H9 (cell line): ENCODE results near the gene ZNF521. TPM values are rescaled to one million over a fixed set of nuclear protein-coding genes. Genes with fewer than 3 reads are reported as not detected.

Source experiments
- DNase-seq: peaks from one replicate; pipeline ENCODE4 v3.0.0-alpha.2; 2017
- H2AFZ ChIP-seq: one replicate; pipeline ENCODE4 v1.6.1; 2013; ENCODE audit warnings: mild to moderate bottlenecking, low read length, control low read depth, moderate library complexity
- H2AK5ac ChIP-seq: 2 replicates; pipeline ENCODE4 v1.6.1; 2013; ENCODE audit warnings: low read length, control low read depth, mixed read lengths; ENCODE audit not compliant: insufficient read length
- H2BK120ac ChIP-seq: one replicate; pipeline ENCODE4 v1.6.1; 2013; ENCODE audit warnings: low read depth, mild to moderate bottlenecking, low read length, control low read depth, inconsistent platforms; ENCODE audit not compliant: poor library complexity, severe bottlenecking
- H2BK12ac ChIP-seq: 2 replicates; pipeline ENCODE4 v1.6.1; 2013; ENCODE audit warnings: low read length, control low read depth, mixed read lengths, low read depth; ENCODE audit not compliant: insufficient read length
- H2BK15ac ChIP-seq: 2 replicates; pipeline ENCODE4 v1.6.1; 2013; ENCODE audit warnings: low read depth, low read length, control low read depth
- H2BK20ac ChIP-seq: one replicate; pipeline ENCODE4 v1.6.1; 2013; ENCODE audit warnings: low read depth, mild to moderate bottlenecking, low read length, control low read depth, inconsistent platforms; ENCODE audit not compliant: poor library complexity, severe bottlenecking
- H2BK5ac ChIP-seq: 2 replicates; pipeline ENCODE4 v1.6.1; 2013; ENCODE audit warnings: low read length, control low read depth, mixed read lengths; ENCODE audit not compliant: insufficient read length
- H3K14ac ChIP-seq: 2 replicates; pipeline ENCODE4 v1.6.1; 2013; ENCODE audit warnings: low read length, control low read depth; ENCODE audit not compliant: insufficient read depth
- H3K18ac ChIP-seq: 2 replicates; pipeline ENCODE4 v1.6.1; 2013; ENCODE audit warnings: low read depth, mild to moderate bottlenecking, mixed read lengths, low read length, control low read depth; ENCODE audit not compliant: insufficient read length
- H3K23ac ChIP-seq: 2 replicates; pipeline ENCODE4 v1.6.1; 2013; ENCODE audit warnings: low read length, control low read depth, mixed read lengths, low read depth; ENCODE audit not compliant: insufficient read length
- H3K23me2 ChIP-seq: 2 replicates; pipeline ENCODE4 v1.6.1; 2013; ENCODE audit warnings: low read depth, mild to moderate bottlenecking, mixed read lengths, low read length, control low read depth; ENCODE audit not compliant: insufficient read length, poor library complexity, severe bottlenecking
- H3K27ac ChIP-seq: 2 replicates; pipeline ENCODE4 v1.5.1; 2013; ENCODE audit warnings: low read length, control low read depth, mixed read lengths, low read depth; ENCODE audit not compliant: insufficient read length
- H3K27me3 ChIP-seq: 2 replicates; pipeline ENCODE4 v1.6.1; 2013; ENCODE audit warnings: low read length, control low read depth, inconsistent platforms; ENCODE audit not compliant: insufficient read depth
- H3K4ac ChIP-seq: 2 replicates; pipeline ENCODE4 v1.6.1; 2013; ENCODE audit warnings: low read depth, mild to moderate bottlenecking, control low read depth, inconsistent platforms, low read length, moderate library complexity
- H3K4me1 ChIP-seq: 2 replicates; pipeline ENCODE4 v1.6.1; 2013; ENCODE audit warnings: low read length, control low read depth, inconsistent platforms; ENCODE audit not compliant: insufficient read depth
- H3K4me2 ChIP-seq: 2 replicates; pipeline ENCODE4 v1.6.1; 2013; ENCODE audit warnings: low read length, control low read depth, mixed read lengths; ENCODE audit not compliant: insufficient read length, insufficient read depth
- H3K56ac ChIP-seq: 2 replicates; pipeline ENCODE4 v1.6.1; 2013; ENCODE audit warnings: low read depth, mild to moderate bottlenecking, mixed read lengths, low read length, control low read depth; ENCODE audit not compliant: insufficient read length
- H3K79me1 ChIP-seq: 2 replicates; pipeline ENCODE4 v1.6.1; 2013; ENCODE audit warnings: low read depth, mild to moderate bottlenecking, moderate library complexity, low read length, control low read depth, inconsistent platforms; ENCODE audit not compliant: insufficient read depth, poor library complexity, severe bottlenecking
- H3K79me2 ChIP-seq: 2 replicates; pipeline ENCODE4 v1.6.1; 2013; ENCODE audit warnings: low read length, control low read depth, inconsistent platforms; ENCODE audit not compliant: insufficient read depth
- H3K9ac ChIP-seq: 2 replicates; pipeline ENCODE4 v1.6.1; 2013; ENCODE audit warnings: low read length, control low read depth, mixed read lengths; ENCODE audit not compliant: insufficient read length; ENCODE audit errors: extremely low read depth
- H3K9me3 ChIP-seq: one replicate; pipeline ENCODE4 v1.6.1; 2013; ENCODE audit warnings: low read depth, low read length, inconsistent platforms; ENCODE audit not compliant: control insufficient read depth
- H3T11ph ChIP-seq: one replicate; pipeline ENCODE4 v1.6.1; 2013; ENCODE audit warnings: mild to moderate bottlenecking, low read length, control low read depth, inconsistent platforms
- H4K20me1 ChIP-seq: one replicate; pipeline ENCODE4 v1.6.1; 2013; ENCODE audit not compliant: control insufficient read depth, insufficient read length, insufficient read depth
- H4K5ac ChIP-seq: 2 replicates; pipeline ENCODE4 v1.6.1; 2013; ENCODE audit warnings: low read depth, mild to moderate bottlenecking, mixed read lengths, low read length, control low read depth; ENCODE audit not compliant: insufficient read length
- H4K8ac ChIP-seq: replicated peaks from 2 replicates; pipeline ENCODE4 v1.6.1; 2013; ENCODE audit warnings: low read length, control low read depth, mixed read lengths, low read depth; ENCODE audit not compliant: insufficient read length
- H4K91ac ChIP-seq: 2 replicates; pipeline ENCODE4 v1.6.1; 2013; ENCODE audit warnings: low read depth, mild to moderate bottlenecking, moderate library complexity, mixed read lengths, low read length, control low read depth; ENCODE audit not compliant: insufficient read length
- H3K27ac Mint-ChIP-seq, 3 experiments: 2 replicates in 2 of 3; 3 replicates in 1 of 3; pipeline ENCODE4 v1.8.0; 2020 to 2021; ENCODE audit warnings: mixed read lengths in 3 of 3, mild to moderate bottlenecking in 1 of 3, moderate library complexity in 1 of 3
- H3K27me3 Mint-ChIP-seq: 2 replicates; pipeline ENCODE4 v1.8.0; 2021; ENCODE audit warnings: low read depth, mild to moderate bottlenecking, moderate library complexity, mixed read lengths
- H3K36me3 Mint-ChIP-seq, 3 experiments: 2 replicates in 2 of 3; 3 replicates in 1 of 3; pipeline ENCODE4 v1.8.0; 2020 to 2021; ENCODE audit warnings: low read depth in 3 of 3, mixed read lengths in 3 of 3; ENCODE audit not compliant: insufficient read depth in 1 of 3
- H3K4me1 Mint-ChIP-seq, 2 experiments: 2 replicates each; pipeline ENCODE4 v1.8.0; 2020; ENCODE audit warnings: mixed read lengths in 2 of 2
- H3K4me3 Mint-ChIP-seq, 2 experiments: 2 replicates in 1 of 2; 3 replicates in 1 of 2; pipeline ENCODE4 v1.8.0; 2020 to 2021; ENCODE audit warnings: mild to moderate bottlenecking in 2 of 2, mixed read lengths in 2 of 2, moderate library complexity in 1 of 2
- H3K9me3 Mint-ChIP-seq, 2 experiments: 2 replicates in 1 of 2; 3 replicates in 1 of 2; pipeline ENCODE4 v1.8.0; 2020; ENCODE audit warnings: mild to moderate bottlenecking in 2 of 2, mixed read lengths in 2 of 2, moderate library complexity in 1 of 2
- CTCF ChIP-seq: fragments of 200-600 bp; sonication (generic); conservative IDR thresholded peaks from 3 replicates; pipeline ENCODE4 v1.8.0; 2021; ENCODE audit warnings: antibody characterized with exemption, mild to moderate bottlenecking
- WGBS: extraction: QIAGEN DNeasy Blood & Tissue Kit; methylation state at CpG from one replicate; pipeline ENCODE4 v1.1.7; 2013; ENCODE audit warnings: missing lambda C conversion rate, low lambda C conversion rate, mixed read lengths; ENCODE audit not compliant: insufficient read length; ENCODE audit errors: extremely low coverage; 5-methylcytosine and 5-hydroxymethylcytosine counted together
- total RNA-seq: library from RNA; stranded (reverse); gene quantifications from 2 replicates; pipeline ENCODE4 v1.2.1, GENCODE V29; 2021

The ZNF521 gene
- total RNA-seq, 1 experiment from 2014 or later = 3.3 TPM

GRCh38 chr18:25289001-25289631 lies 62.9 kb downstream of the ZNF521 start:
- Histone ChIP-seq H3T11ph (no peak overlapping the region), H3K27me3 (no peaks in the 10 kb centered on the region), H4K8ac (no peak overlapping the region), H4K5ac (no peak overlapping the region), H2BK20ac (no peak overlapping the region), H3K9me3 (no peaks in the 10 kb centered on the region), H2AFZ (no peak overlapping the region), H3K56ac (no peak overlapping the region), H3K4ac (no peak overlapping the region), H2BK12ac (no peak overlapping the region), H3K4me2 (no peak overlapping the region), H3K79me2 (no peaks in the 10 kb centered on the region), H3K4me1 (no peaks in the 10 kb centered on the region), H3K79me1 (no peaks in the 10 kb centered on the region), H4K91ac (no peak overlapping the region), H3K9ac (no peak overlapping the region), H2BK5ac (no peak overlapping the region), H4K20me1 (no peaks in the 10 kb centered on the region), H3K27ac (no peak overlapping the region), H2AK5ac (no peak overlapping the region), H2BK120ac (no peak overlapping the region), H2BK15ac (no peak overlapping the region), H3K23me2 (no peaks in the 10 kb centered on the region), H3K23ac (no peak overlapping the region), H3K18ac (no peak overlapping the region), H3K14ac (no peak overlapping the region)
- H3K27me3 Mint-ChIP-seq = no peaks in the 10 kb centered on the region; the same call in 1 of the 2 replicates
- no peak for TF ChIP-seq CTCF
- H3K27ac Mint-ChIP-seq = peak overlapping the region in 1 of 3 experiments; percentile 78; a peak in 1 of 7 replicates
- no peak for DNase-seq
- H3K9me3 Mint-ChIP-seq = no peaks in the 10 kb centered on the region
- H3K4me3 Mint-ChIP-seq = no peak overlapping the region
- peaks cover 3 to 18% of the 10 kb centered on the region in 2 experiments; a peak in 3 of 4 replicates for H3K4me1 Mint-ChIP-seq
- no peaks in the 10 kb centered on the region for H3K36me3 Mint-ChIP-seq
- WGBS = no CpG with 5 or more reads among the region's 9 CpGs
